NCI-H2171 (cell line): ENCODE measurements around the gene GPR52.

Experiments used
- DNase-seq: peaks from one replicate; lab custom pipeline; 2025; lab: John Stamatoyannopoulos, UW

Gene GPR52

DNA sequence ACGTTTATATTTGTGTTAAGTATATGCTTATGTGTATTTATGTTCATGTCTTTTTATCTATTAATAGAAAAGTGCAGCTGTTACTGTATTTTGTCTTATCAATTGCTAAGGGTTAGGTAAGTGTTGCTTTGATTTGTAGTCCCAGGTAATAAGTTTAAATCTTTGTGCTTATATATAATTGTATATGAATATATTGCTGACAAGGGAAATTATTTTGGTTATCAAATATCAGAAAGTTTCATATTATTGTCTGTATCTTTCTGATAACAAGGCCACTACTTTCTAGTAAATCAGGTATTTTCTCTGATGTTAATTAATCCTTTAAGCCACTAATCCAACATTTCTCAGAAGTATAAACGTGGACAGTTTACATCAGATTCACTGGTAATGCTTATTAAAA lies 21.3 kb downstream of the GPR52 start:
- no peak for DNase-seq

DNA sequence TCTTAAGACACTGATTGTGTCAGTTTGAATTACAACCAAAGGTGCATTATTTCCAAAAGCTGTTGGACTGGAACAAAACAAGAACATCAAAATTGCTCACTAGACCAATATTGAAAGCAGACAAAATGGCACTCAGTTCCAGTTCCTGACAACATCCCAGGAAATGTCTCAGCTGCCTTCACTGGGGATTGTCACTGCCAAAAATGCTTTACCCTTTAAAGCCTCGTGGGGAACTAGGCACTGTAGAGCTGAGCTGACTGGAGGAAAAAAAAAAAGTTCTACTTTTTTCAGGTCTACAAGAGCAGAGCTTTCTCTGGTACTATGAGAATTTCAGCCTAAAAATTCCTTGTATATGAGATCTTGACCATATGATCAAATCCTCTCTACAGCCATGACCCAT lies 21.9 kb downstream of the GPR52 start:
- no peak for DNase-seq

DNA sequence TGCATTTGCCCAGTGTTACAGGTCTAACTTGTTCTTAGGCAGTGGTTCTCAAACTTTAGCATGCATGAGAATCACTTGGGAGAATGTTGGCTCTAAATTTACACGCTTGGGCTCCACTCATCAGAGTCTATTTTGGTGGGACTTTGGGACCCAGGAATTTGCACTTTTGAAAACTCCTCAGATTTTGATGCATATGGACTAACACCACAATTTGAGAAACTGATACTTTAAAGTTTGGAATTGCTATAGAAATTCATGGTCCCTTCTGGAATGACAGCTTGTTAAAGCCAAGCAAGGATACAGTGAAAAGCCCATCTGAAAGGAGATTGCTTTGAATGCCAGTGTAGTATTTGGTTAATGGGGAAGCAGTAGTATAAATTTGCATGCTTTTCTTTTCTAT lies 31.5 kb downstream of the GPR52 start:
- DNase-seq = no peak

DNA sequence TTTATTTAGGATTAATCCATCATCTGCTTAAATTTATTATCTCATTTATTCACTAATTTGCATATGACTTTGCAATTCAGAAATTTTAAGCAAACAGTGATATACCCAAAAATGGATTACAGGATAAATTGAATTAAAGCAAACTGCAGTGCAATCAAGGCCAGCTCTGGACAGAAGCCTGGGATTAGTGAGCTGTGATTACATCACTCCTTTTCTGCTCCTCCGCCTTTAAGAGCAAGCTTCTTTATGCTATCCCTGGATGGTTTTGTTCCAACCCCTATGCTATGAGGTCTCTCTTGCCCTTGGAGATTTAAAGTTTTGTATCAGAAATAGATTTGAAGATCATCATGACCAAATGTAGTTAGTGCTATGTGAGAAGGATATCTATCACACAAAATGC lies 32.6 kb downstream of the GPR52 start:
- DNase-seq = no peak

DNA sequence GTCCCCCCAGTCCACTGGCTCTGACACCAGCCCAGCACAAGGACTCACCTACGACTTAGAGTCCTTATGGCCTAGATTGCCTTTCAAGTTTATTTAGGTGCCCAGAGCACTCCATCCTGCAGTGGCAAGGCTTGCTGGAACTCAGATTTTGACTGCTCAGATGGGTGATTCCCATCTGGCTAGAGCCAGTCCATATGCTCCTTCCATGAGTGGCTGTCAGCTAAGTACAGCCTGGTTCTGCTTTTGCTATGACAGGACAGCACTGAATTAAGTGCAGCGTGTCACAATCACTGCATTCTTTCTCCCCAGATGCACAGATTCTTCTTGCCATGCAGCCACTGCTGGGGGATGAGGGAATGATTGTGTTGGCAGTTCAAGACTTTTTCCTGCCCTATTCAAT lies 43.8 kb downstream of the GPR52 start:
- no peak for DNase-seq

DNA sequence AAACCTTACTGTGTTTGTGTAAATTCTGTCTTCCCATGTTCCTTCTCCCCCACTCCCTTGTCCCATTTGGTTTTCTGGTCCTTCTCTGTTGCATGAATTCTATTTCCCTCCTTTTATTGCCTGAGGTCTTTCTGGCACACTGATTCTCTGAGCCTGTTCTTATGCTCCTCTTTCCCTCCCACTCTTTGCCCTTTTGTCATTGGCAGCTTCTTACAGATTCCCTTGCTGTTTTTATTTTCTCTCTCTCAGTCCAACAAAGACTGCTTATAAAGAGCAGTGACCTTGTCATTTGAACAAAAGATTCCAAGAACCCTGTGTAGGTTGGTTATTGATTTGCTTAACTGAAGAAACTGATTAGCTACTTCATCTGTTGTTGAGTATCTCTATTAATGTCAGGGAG lies 49.7 kb downstream of the GPR52 start:
- no peak for DNase-seq
